Measurements from ENCODE around the gene PLEKHF1.

GRCh38 chr19:29682236-29682895 lies 17.1 kb downstream of the PLEKHF1 start:
- TF ChIP-seq CTCF (IDR thresholded peaks at IDR 0.05), result no peak
- no peak for TF ChIP-seq POLR2A (IDR thresholded peaks at IDR 0.05)
